Fibroblast of lung (primary cell): ENCODE data around the gene OMP. TPM values are rescaled to one million over a fixed set of nuclear protein-coding genes. Genes with fewer than 3 reads are reported as not detected.

ENCODE experiments used
- DNase-seq, 2 donors: peaks; one replicate each; pipeline versions ENCODE4 v3.0.0 to v3.0.0-alpha.2; 2010; ENCODE audit warnings: low read depth in 2 of 2
- H2AFZ ChIP-seq: 2 replicates; pipeline ENCODE4 v1.5.1; 2012; ENCODE audit warnings: low read length, control low read depth, inconsistent platforms
- H3K27ac ChIP-seq: 2 replicates; pipeline ENCODE4 v1.5.1; 2011; ENCODE audit warnings: low read length, control low read depth; ENCODE audit not compliant: insufficient read depth
- H3K27me3 ChIP-seq: 2 replicates; pipeline ENCODE4 v1.5.1; 2011; ENCODE audit warnings: mild to moderate bottlenecking, low read length; ENCODE audit not compliant: control insufficient read depth, insufficient read depth
- H3K36me3 ChIP-seq: 2 replicates; pipeline ENCODE4 v1.5.1; 2011; ENCODE audit warnings: low read length; ENCODE audit not compliant: control insufficient read depth, insufficient read depth
- H3K4me1 ChIP-seq: 2 replicates; pipeline ENCODE4 v1.5.1; 2011; ENCODE audit warnings: low read length; ENCODE audit not compliant: control insufficient read depth, insufficient read depth; ENCODE audit errors: extremely low read depth
- H3K4me2 ChIP-seq: 2 replicates; pipeline ENCODE4 v1.5.1; 2011; ENCODE audit warnings: low read length, control low read depth; ENCODE audit not compliant: insufficient read depth; ENCODE audit errors: extremely low read depth
- H3K4me3 ChIP-seq, 4 experiments: fragments of 200-600 bp in 1 of 4; sonication (generic) in 1 of 4; replicated peaks in 1 of 4; 2 replicates each; pipeline ENCODE4 v1.5.1; 2011 to 2016; ENCODE audit warnings: low read length in 4 of 4, low read depth in 3 of 4, mild to moderate bottlenecking in 3 of 4, control low read depth in 2 of 4, inconsistent platforms in 1 of 4, mixed read lengths in 1 of 4; ENCODE audit not compliant: insufficient read depth in 1 of 4; ENCODE audit errors: control extremely low read depth in 1 of 4
- H3K79me2 ChIP-seq: 2 replicates; pipeline ENCODE4 v1.5.1; 2012; ENCODE audit warnings: mild to moderate bottlenecking, low read length, inconsistent platforms; ENCODE audit not compliant: control insufficient read depth, insufficient read depth
- H3K9ac ChIP-seq: 2 replicates; pipeline ENCODE4 v1.5.1; 2011; ENCODE audit warnings: mild to moderate bottlenecking, low read length, control low read depth; ENCODE audit not compliant: insufficient read depth
- H3K9me3 ChIP-seq: 2 replicates; pipeline ENCODE4 v1.5.1; 2012; ENCODE audit warnings: low read depth, low read length; ENCODE audit not compliant: control insufficient read depth, insufficient read depth
- H4K20me1 ChIP-seq: 2 replicates; pipeline ENCODE4 v1.5.1; 2011; ENCODE audit warnings: low read length; ENCODE audit not compliant: control insufficient read depth, insufficient read depth; ENCODE audit errors: extremely low read depth
- CTCF ChIP-seq, 2 donors: IDR thresholded peaks in 1 of 2; conservative IDR thresholded peaks in 1 of 2; 1 replicate in 1 of 2; 2 replicates in 1 of 2; pipeline ENCODE4 v1.5.1; 2011 to 2012; ENCODE audit warnings: low read length in 2 of 2, control low read depth in 1 of 2, inconsistent platforms in 1 of 2, low read depth in 1 of 2, mild to moderate bottlenecking in 1 of 2
- EZH2 ChIP-seq: IDR thresholded peaks from 2 replicates; pipeline ENCODE4 v1.5.1; 2012; ENCODE audit warnings: low read length, control low read depth, mild to moderate bottlenecking; ENCODE audit errors: missing control alignments
- polyA plus RNA-seq, 2 donors: library from polyadenylated mRNA; depleted of rRNA in 1 of 2; stranded (reverse) in 1 of 2; unstranded in 1 of 2; fragments of >200 nt; gene quantifications; 2 replicates each; pipeline ENCODE4 v1.2.1, GENCODE V29; 2011 to 2012; ENCODE audit warnings: missing spikeins in 1 of 2
- total RNA-seq: library from RNA; depleted of rRNA; stranded (reverse); fragments of >200 nt; gene quantifications from 2 replicates; pipeline ENCODE4 v1.2.1, GENCODE V29; 2014

Gene OMP
- total and polyA plus RNA-seq, 2 donors (not counting 1 experiment from before 2014, with no cell fraction given): 0.83 TPM; not detected in 1

- Histone ChIP-seq H3K36me3 (no peaks in the 10 kb centered on the region), H4K20me1 (no peaks in the 10 kb centered on the region), H2AFZ (no peak overlapping the region), H3K9me3 (no peaks in the 10 kb centered on the region), H3K4me2 (peak overlapping the region; percentile 34), H3K27ac (peak overlapping the region; percentile 17), H3K27me3 (no peaks in the 10 kb centered on the region), H3K79me2 (no peaks in the 10 kb centered on the region), H3K4me1 (peaks cover 30% of the 10 kb centered on the region), H3K9ac (no peak overlapping the region), H3K4me3 (no peak overlapping the region)
- peak; percentile 61 to 85 for DNase-seq
- TF ChIP-seq EZH2 (no peak), CTCF (conservative IDR thresholded peaks at IDR 0.05 in 1 of 2, IDR thresholded peaks at IDR 0.05 in 1 of 2; ENCODE audit: low read depth in 1 of 2, low read length in 2 of 2) (no peak)
Observed at GRCh38 chr11:77109236-77110019, 6.8 kb downstream of the OMP start.

- Histone ChIP-seq H3K36me3 (no peaks in the 10 kb centered on the region), H2AFZ (no peak overlapping the region), H3K4me3 (no peak overlapping the region), H3K27me3 (no peaks in the 10 kb centered on the region), H3K4me2 (no peak overlapping the region), H3K9ac (no peak overlapping the region), H4K20me1 (no peaks in the 10 kb centered on the region), H3K27ac (no peak overlapping the region), H3K4me1 (peaks cover 30% of the 10 kb centered on the region), H3K9me3 (no peaks in the 10 kb centered on the region), H3K79me2 (no peaks in the 10 kb centered on the region)
- TF ChIP-seq EZH2: no peak
- DNase-seq: no peak
Observed at GRCh38 chr11:77110836-77111235, 8.2 kb downstream of the OMP start.

- no peaks in the 10 kb centered on the region for H3K36me3 ChIP-seq
- H2AFZ ChIP-seq: no peak overlapping the region
- no peak overlapping the region for H3K27ac ChIP-seq
- H3K79me2 ChIP-seq: no peaks in the 10 kb centered on the region
- TF ChIP-seq CTCF (conservative IDR thresholded peaks at IDR 0.05 in 1 of 2, IDR thresholded peaks at IDR 0.05 in 1 of 2; ENCODE audit: low read depth in 1 of 2, low read length in 2 of 2) (no peak), EZH2 (no peak)
- H3K9me3 ChIP-seq: no peaks in the 10 kb centered on the region
- peaks cover 29% of the 10 kb centered on the region for H3K4me1 ChIP-seq
- no peak overlapping the region for H3K4me2 ChIP-seq
- no peaks in the 10 kb centered on the region for H4K20me1 ChIP-seq
- peak in 1 of 2 donors; percentile 52 for DNase-seq
- H3K27me3 ChIP-seq: no peaks in the 10 kb centered on the region
- H3K9ac ChIP-seq: no peak overlapping the region
- H3K4me3 ChIP-seq: no peak overlapping the region
Observed at GRCh38 chr11:77111277-77111676, 8.6 kb downstream of the OMP start.
